Spleen (tissue), 7 donors: ENCODE measurements around the gene FAM83B.
"Not testable (repeated sequence)": the region's sequence is repeated elsewhere in the genome, so short reads cannot be mapped to it uniquely, and the experiment has no call there.

Experiments used
- CTCF ChIP-seq, 11 experiments: fragments of 200-600 bp in 7 of 11; fragments of 450-650 bp in 4 of 11; sonication (generic) in 4 of 11; IDR thresholded peaks in 8 of 11; conservative IDR thresholded peaks in 3 of 11; 1 replicate in 7 of 11; 2 replicates in 4 of 11; pipeline versions ENCODE4 v1.4.0 to v1.8.0; 2016 to 2021; ENCODE audit warnings: antibody characterized with exemption in 11 of 11, inconsistent platforms in 4 of 11, mild to moderate bottlenecking in 1 of 11
- POLR2AphosphoS5 ChIP-seq, 3 donors: sonication (generic); formaldehyde crosslinking; IDR thresholded peaks; one replicate each; pipeline ENCODE4 v1.5.1; 2017; ENCODE audit warnings: antibody characterized with exemption in 3 of 3
- donor health status: DM: no; HTN: no; CAD: no; lungs with moderate emphysema.
- donor health status: DM: no; HTN: no; CAD: no.
- donor health status: DM: no; HTN: no; CAD: no.

- TF ChIP-seq CTCF (IDR thresholded peaks at IDR 0.05 in 8 of 11, conservative IDR thresholded peaks at IDR 0.05 in 3 of 11); POLR2AphosphoS5 (IDR thresholded peaks at IDR 0.05): not testable (repeated sequence)
Measured at GRCh38 chr6:54979161-54979560, 132.6 kb downstream of the FAM83B start.
